ENCODE measurements around the gene DUSP22.

The DUSP22 gene

DNA sequence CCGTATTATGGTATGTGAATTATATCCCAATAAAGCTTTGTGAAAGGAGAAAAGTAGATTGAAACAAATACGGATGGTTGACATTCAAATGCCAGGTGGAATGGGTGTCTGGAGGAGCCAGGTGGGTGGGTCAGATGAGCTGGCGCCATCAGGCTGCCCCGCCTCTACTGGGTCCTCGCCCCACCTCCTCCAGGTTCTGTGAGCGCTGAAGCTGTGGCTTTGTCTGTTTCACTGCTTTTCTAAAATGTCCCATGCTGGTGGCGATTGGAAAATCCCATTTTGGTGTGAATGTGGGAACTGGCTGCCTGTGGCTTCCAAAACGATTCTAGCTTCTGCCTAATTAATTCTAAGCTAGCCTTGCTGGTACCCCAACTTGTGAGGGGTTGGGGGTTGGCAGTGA, 16.5 kb downstream of the DUSP22 start:
- DNase-seq (ENCODE audit: low read depth, low spot score) = no peak

DNA sequence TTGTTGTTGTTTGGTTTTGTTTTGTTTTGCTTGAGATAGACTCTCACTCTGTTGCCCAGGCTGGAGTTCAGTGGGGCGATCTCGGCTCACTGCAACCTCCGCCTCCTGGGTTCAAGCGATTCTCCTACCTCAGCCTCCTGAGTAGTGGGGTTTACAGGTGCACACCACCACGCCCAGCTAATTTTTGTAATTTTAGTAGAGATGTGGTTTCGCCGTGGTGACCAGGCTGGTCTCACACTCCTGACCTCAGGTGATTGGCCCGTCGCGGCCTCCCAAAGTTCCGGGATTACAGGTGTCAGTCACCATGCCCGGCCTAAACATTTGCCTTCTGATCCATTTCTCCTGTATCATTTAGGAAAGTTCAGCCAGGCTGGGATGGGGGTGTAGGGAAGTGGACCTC, 17.7 kb downstream of the DUSP22 start:
- no peak for DNase-seq (ENCODE audit: low read depth, low spot score)

DNA sequence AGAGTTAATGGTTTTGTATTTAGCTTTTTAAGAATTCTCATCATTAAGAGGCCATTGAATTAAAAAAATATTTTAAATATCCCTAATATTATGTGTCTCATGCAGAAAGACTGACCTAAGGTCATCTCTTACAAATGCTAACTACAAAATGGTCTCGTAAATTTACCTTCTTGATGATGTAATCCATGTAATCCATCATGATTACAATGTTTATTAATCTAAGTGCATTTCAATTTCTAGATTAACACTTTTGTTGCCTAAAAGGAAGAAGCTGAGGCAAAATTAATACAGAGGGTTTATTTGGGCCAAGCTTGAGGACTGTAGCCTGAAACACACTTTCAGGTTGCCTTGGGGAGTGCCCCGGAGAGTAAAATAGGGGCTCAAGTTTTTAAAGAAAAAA, 18.4 kb downstream of the DUSP22 start:
- DNase-seq (ENCODE audit: low read depth, low spot score) = no peak

DNA sequence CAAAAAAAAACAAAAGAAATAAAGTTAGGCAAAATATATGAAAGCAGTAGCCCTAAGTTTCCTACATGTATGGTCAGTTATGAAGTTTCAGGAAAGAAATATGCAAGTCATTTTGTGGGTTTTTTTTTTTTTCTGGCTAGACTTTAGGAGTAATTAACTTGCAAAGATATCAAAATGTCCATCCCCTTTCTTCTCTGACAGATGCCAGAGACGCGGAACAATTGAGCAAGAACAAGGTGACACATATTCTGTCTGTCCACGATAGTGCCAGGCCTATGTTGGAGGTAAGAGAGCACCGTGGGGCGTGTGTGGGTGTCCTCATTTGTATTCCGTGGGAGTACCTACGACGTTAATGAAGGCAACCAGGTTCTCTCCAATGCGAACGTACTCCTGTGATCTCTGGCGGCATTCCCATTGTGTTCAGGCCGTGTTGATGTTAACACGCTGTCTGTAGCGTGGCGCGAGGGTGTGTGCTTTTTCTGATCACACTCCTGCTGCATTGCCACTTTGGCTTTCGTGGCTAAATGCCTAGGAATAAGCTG, 19.5 kb downstream of the DUSP22 start:
- no peak for DNase-seq (ENCODE audit: low read depth, low spot score)

DNA sequence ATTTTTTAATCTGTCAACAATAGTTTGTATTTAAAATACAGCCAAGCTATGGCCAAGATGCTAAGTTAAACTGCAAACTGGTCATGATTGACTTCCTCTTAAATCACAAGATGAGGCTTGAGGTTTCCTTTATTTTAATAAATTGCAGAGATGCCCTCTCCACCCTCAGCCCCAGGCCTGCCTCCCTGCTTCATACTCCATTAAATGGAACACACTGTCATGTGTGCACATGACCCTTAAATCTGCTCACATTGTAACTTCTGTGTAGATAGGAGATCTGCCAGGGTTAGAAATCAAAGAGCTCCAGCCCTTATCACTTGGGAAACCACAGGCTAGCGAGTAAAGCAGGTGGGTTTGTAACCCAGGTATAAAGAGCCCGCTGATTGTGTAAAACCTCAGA, 20.8 kb downstream of the DUSP22 start:
- DNase-seq (ENCODE audit: low read depth, low spot score) = no peak

DNA sequence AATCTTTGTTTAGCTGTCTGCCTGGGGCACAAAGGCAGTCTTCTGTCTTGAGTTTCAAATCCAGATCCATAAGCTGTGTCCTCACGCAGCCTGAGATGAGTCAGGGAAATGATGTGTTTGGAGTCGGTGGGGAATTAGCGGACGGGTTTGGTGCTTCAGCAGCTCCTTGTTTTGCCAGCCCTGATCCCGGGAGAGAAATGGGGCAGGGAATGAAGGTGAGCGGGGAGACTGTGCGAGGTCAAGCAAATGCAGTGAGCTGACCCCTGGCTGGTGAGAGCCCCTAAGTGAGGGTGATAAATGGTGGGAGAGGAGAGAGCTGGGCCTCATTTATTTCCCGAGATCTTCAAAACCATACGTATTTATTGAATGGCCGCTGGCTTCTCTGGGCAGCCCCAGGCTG, 21.6 kb downstream of the DUSP22 start:
- no peak for DNase-seq (ENCODE audit: low read depth, low spot score)

DNA sequence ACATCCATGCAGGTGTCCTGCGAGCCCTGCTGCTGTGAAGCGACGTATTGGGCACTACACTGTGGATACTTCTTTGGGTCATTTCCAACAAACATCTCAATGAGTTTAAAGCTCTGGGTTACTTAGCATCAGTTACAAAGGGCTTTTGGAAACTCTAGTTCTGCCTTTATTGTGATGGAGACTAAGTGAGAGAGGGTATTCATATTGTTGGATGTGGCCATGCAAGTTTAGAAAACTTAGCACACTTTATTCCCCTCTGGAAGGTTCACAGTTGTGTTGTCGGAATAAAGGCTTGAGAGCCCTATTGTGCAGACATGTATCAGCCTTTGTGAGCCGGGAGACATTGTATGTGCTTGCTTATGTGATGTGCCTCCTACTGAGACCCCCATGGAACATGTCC, 22.1 kb downstream of the DUSP22 start:
- no peak for DNase-seq (ENCODE audit: low read depth, low spot score)

DNA sequence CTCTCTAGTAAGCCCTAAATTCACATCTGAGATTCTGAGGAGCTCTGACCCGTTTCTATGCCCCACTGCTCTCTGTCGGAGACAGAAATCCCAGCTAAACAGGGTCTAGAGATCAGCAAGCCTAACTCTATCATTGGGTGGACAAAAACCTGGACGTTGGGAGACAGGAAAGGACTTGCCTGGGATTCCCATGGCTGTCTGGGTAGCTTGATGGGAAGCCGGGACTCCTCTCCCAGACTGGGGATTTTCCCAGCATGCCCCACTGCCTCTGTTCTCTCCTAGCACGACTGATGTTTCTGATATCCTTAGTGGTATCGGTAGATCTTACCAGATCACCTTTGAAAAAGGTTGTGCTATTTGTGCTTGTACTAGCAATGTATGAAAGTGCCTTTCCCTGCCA, 22.9 kb downstream of the DUSP22 start:
- no peak for DNase-seq (ENCODE audit: low read depth, low spot score)

DNA sequence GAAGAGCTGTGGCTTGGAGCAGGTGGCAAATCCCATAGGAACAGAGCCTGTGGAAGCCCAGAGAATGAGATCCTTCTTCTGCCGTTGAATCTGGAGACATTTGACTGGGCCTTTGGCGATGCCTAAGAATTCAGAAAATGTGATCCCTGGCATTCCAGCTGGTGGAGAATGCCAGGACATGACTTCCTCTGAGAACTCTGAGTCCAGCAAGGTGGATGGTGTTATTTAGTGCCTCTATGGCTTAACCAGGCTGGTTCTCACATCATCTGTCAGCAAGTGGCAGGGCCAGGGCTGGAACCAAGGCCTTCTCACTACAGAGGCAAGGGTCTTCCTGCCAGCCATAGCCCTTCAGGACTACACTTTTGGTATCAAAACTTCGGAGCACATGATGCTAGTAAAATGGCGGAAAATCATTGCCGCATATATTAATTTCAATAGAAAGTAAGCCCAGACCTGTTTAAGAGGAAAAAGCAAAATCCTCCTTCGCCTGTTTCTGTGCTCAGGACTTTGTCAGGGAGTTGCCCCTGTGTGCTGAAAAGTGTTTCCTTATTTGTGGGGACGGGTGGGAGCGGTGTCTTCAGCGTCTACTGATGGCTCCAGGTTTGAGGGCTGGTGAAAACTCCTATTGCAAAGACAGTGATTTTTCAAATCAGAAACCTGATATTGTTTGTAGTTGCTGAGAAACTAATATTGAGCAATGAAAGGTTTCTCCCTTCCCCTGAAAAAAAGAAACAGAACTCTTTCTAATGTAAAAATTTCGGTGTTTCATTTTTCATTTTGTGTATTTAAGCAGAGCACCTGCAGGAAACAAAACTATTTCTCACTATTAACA, 23.9 kb downstream of the DUSP22 start:
- DNase-seq (ENCODE audit: low read depth, low spot score) = no peak

DNA sequence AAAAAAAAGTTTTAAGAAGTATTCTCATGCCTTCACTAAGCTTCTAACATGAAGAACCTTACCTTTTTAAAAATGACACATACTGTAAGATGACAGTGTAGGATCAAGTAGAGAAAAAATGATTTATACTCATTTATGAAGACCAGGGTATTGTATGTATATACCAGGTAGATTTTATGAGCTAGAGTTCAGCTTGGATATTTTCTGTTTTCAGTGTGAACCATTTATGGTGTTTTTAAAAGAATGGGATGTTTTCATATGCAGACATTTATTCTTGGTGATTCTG, 24.4 kb downstream of the DUSP22 start:
- no peak for DNase-seq (ENCODE audit: low read depth, low spot score)

DNA sequence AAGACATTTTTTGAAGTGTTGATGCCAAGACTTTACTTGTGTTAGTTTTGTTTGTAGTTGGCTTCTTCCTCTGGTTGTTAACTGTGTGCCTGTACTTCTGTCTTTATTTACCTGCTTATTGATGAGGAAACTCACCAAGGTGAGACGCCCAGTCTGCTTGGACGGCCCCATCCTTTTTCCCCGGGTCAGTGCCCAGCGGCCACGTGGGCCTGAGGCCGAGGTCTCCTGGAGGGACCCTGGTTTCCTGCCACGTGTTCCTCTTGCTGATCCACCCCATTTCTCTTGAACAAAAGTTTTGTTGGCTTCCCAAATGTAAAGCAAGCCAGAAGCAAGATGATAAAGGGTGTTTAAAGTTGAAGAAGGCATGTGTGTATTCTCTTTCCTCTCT, 24.8 kb downstream of the DUSP22 start:
- no peak for DNase-seq (ENCODE audit: low read depth, low spot score)

DNA sequence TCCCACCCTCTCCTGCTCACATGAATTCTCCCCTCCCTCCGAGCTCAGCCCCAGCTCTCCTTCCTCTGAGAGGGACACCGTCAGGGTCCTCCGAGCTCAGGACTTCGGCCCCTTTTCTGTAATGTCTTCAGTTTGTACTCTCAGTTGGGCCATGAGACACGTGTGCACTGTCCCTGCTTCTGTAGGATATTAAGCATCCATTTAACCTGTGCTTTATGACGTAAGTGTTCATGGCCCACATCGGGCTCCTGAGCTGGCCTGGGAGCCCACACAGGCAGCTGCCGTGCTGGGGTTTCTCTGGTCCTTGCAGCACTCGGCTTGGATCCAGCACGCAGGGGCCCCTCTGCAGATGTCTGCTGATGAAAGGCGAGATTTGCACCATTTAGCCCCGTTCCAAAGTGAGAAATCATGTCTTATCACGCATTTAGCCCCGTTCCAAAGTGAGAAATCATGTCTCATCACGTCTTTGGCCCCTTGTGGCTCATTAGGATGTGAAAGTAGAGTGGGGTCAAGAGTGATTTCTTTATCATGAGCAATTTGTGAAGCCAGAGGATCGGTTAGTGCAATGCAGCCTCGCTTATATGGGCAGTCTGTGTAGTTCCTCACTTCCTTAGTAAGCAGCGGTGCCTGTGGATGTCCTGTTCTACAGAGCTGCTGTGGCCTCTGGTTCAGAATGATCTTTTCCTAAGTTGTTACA, 25.3 kb downstream of the DUSP22 start:
- DNase-seq (ENCODE audit: low read depth, low spot score) = no peak

DNA sequence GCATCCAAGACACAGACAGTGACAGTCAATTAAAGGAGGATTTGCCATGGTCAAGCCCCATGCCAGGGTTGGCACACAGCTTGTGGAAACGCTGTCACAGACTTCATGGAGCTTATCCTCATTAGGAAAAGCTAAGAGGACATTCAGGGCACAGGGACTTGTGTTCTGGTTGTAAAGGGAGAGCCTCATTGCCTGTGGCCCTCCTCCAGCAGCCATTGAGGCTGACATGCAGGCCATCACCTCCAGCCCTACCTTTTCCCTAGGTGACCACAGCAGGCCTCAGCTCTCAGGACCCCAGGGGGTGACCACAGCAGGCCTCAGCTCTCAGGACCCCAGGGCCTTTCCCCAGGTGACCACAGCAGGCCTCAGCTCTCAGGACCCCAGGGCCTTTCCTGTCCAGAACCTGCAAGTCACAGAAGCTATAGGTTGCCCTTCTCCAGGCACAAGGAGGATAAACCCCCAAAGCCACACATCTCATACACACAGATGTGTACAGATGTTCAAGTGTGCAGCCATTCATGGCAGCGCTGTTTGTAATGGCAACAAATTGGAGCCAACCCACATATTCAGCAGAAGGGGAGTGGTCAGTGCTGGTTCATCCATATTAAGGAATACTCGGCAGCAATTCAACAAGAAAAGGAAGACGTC, 26.1 kb downstream of the DUSP22 start:
- DNase-seq (ENCODE audit: low read depth, low spot score) = no peak

DNA sequence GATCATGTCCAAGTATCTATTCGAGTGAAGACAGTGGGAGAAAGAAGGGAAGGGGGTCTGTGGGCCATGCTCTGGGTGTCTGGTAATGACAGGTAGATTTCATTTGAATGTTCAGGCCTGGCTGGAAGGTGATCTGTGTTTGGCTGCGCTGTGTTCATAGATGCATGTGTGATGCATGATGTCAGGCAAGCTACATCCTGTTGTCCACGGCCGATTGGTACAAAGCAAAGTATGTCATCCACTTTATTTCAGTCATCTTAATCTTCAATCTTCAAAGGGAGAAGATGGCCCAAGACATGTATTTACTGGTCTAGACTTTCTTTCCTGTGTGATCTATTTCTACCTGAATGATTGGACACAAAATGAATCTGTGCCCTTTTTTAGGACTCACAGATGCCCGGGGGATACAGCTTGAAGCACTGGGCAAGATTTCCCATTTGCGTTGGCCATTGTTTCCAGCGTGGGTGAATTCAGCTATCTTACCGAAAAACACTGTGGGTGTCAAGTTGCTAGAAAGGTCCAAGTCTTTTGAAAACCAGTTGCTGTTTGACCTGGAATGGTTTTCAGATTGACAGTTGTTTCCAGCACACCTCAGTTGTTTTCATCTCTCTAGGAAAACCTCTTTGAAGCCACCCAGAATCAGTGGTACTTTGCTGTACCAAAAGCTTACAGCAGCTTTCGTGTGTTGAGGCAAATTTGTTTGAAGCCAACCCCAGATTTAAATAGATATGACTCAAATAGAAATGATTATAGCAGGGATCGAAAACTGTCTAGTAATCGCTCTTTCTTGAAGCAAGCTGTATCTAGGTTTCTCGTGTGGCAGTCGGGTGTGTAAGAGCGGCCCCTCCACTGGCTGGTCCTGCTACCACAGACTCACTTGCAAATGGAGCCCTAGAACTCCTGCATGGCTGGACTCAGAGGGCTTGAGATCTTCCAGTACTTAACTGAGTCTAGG, 27.2 kb downstream of the DUSP22 start:
- no peak for DNase-seq (ENCODE audit: low read depth, low spot score)

DNA sequence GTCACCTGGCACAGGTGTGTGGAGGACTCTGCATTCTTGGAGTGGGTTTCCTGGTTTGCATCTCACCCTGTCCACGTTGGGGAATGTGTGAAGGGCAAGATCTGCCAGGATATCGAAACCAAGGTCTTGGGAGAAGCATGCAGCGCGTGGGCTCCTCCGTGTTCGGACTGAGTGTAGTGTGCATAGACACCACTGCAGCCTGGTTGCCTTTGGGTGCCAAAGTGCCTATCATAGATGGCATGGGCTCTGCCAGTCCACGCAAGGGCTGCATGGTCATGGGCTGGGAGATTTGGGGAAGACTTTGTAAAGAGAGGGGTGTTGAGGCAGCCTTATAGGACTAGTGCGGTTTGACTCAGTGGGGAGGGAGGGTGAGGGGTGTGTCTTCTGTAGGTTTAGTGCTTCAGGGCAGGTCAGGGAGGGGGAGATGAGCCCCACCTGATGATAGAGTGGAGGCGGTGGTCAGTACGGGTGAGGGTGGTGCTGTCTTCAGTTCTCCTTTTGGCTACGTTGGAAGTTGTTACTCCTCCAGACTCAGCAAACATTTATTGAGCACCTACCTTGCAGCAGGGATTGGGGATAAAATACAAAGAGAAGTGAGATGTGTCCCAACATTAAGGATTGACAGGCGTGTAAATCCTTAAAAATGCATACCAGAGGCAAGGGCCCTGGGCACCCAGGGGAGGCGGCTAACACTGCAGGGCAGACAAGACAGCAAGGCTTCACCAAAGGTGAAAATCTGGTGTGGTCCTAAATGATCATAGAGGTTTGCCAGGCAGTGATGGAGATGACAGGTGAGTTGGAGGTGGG, 28.3 kb downstream of the DUSP22 start:
- DNase-seq (ENCODE audit: low read depth, low spot score) = no peak

DNA sequence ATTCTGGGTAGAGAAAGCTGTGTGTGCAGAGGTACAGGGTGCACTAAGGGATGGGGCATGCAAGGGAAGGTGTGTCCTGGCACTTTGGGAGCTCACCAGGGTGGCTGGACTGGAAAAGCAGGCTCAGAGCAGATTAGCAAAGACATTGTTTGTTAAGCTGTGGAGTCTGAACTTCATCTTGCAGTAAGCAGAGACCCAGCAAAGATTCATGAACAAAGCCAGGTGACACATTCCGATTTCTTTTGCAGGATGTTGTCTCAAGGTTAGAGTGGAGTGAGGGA, 28.8 kb downstream of the DUSP22 start:
- DNase-seq (ENCODE audit: low read depth, low spot score) = no peak

DNA sequence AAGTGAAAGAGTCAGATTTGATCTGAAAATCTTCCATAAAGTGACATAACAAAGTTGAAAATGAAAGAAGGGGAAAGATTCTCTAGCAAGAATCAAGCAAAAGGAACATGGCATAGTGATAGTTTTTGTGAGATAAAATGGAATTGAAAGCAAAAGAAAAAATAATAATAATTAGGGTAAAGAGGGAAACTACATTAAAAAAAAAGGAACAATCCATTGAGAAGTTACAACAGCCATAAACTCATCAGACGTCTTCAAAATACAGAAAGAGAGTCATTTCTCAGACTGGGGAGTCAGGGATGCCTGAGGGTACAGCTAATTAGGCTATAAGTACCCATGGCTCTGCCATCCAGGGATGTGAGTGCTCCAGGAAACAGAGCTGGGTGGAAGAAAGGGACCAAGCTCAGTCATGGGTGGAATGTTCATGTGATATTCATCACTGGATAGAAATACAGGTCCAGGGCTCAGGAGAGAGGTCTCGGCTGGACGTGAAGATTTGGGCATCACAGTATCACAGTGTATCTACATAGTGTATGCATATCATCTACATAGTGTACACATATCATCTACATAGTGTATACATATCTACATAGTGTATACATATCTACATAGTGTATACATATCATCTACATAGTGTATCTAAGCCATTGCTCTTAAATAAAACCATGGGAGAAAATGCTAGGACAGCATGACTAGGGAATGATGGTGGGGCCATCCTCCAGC, 29.4 kb downstream of the DUSP22 start:
- DNase-seq (ENCODE audit: low read depth, low spot score) = no peak

DNA sequence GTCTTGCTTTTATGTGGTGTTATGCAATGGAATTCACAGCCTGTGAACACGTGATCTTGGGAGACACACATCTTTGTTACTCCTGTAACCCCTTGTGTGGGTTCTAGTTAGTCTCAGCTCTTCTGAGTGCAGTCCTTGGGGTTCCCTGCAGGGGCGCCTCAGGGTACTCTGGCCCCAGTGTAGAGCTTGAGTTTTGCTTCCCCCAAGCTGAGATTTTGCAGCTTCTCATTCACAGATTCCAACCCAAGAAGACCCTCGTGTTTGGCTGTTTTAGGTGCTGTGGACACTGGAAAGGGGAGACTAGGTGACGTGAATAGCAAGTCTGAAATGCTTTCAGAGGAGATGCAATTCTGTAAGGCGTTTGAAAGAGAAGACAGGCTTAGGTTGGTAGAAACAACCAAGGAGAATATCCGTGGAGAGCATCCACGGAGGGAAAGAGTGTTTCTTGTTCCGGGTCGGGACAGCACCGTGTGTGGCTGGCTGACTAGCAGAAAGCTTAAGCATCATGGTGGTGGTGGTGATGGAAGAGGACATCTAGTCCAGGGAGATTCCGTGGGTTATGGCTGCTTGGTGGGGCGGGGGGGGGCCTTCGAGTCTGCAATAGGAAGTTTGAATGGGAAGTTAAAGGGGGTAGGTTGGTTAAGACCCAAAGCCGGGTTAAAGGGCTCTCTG, 30.1 kb downstream of the DUSP22 start:
- no peak for DNase-seq (ENCODE audit: low read depth, low spot score)

DNA sequence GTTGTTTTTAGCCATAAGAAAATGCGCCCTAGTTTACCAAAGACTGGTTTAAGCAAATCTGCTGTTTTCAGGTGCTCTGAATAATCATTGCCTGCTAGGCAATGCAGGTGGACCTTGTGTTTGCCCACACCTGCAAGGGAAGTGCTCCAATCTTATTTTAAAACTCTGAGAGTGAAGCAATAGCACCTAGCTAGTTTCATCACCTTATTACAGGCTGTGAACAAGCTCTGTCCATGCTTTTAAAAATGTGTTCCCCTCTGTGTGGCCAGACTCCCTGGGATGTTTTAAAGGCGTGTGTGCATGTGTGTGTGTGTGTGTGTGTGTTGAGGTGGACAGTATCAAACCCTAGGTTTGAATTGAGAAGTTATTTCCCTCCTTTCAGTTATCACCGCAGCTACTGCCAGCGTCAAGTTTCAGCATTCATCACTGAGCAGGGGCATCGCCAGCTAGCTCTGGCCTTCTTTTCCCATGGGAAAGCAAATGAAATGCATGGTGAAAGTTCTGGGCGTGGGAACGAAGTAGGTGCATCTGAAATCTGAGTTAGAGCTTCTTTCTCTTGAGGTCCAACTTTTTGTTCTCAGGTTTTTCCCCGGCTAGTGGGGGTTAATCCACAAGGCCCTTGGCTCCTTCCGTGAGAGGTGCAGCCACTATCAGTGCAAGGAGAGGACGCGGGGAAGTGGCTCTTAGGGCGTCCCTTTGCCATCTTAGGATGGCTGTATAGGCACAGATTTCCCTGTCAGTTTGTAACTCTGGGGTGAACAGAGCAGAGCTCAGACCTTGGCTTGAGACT, 30.8 kb downstream of the DUSP22 start:
- DNase-seq (ENCODE audit: low read depth, low spot score) = no peak

Measured in activated naive CD8-positive, alpha-beta T cell treated with anti-CD3 and anti-CD28 coated beads, Interleukin-2, amount 50 U/mL, for 16 hours (primary cell).